22Rv1 (cell line): Measurements from ENCODE around the gene KLHL34.

Experiments
- H3K27ac ChIP-seq: fragments of 450-650 bp; 2 replicates; pipeline ENCODE4 v1.5.1; 2017
- CTCF ChIP-seq: fragments of 450-650 bp; IDR thresholded peaks from 2 replicates; pipeline ENCODE4 v1.5.1; 2017; ENCODE audit warnings: mild to moderate bottlenecking
- ZFX ChIP-seq: fragments of 450-650 bp; IDR thresholded peaks from 2 replicates; pipeline ENCODE4 v1.6.1; 2017; ENCODE audit warnings: antibody characterized with exemption, borderline replicate concordance

The KLHL34 gene

GRCh38 chrX:21691512-21692018 lies 33.4 kb upstream of the KLHL34 start:
- TF ChIP-seq CTCF = no peak
- no peak for TF ChIP-seq ZFX
- H3K27ac ChIP-seq = no peak overlapping the region

GRCh38 chrX:21683941-21684340 lies 25.8 kb upstream of the KLHL34 start:
- TF ChIP-seq ZFX (no peak), CTCF (no peak)
- H3K27ac ChIP-seq = no peak overlapping the region

- TF ChIP-seq CTCF = no peak
- no peak for TF ChIP-seq ZFX
Measured at GRCh38 chrX:21678048-21678612, 20.0 kb upstream of the KLHL34 start.

GRCh38 chrX:21675931-21676330 lies 17.8 kb upstream of the KLHL34 start:
- H3K27ac ChIP-seq = no peak overlapping the region
- TF ChIP-seq ZFX (no peak), CTCF (no peak)

More at GRCh38 chrX:21678048-21678612, 20.0 kb upstream of the KLHL34 start:
- H3K27ac ChIP-seq = no peak overlapping the region

GRCh38 chrX:21674430-21675186 lies 16.5 kb upstream of the KLHL34 start:
- TF ChIP-seq ZFX (no peak), CTCF (no peak)
- no peak overlapping the region for H3K27ac ChIP-seq

GRCh38 chrX:21666679-21667078 lies 8.5 kb upstream of the KLHL34 start:
- no peak overlapping the region for H3K27ac ChIP-seq
- TF ChIP-seq CTCF (no peak), ZFX (no peak)

GRCh38 chrX:21666252-21666651 lies 8.1 kb upstream of the KLHL34 start:
- TF ChIP-seq ZFX (no peak), CTCF (no peak)
- H3K27ac ChIP-seq = no peak overlapping the region
